Heart left ventricle (tissue), 13 donors: ENCODE data around the gene DCDC2C.

Experiments used
- POLR2A ChIP-seq, 2 donors: fragments of 450-650 bp; IDR thresholded peaks; one replicate each; pipeline ENCODE4 v1.6.1; 2017; ENCODE audit warnings: antibody characterized with exemption in 2 of 2, mild to moderate bottlenecking in 2 of 2, moderate library complexity in 2 of 2
- TF ChIP-seq, protein P1 (sequence below), 12 donors: fragments of 200-600 bp; sonication (generic) in 4 of 12; IDR thresholded peaks; one replicate each; pipeline versions ENCODE4 v1.5.0 to v1.8.0; 2018 to 2022; ENCODE audit warnings: antibody characterized with exemption in 12 of 12, mild to moderate bottlenecking in 5 of 12
- donor health status: ischemic (EF 13 %, LVEDD 7.1; RV severe dilation, severe dysfunction).
- donor health status: DM: no; HTN: yes; CAD: no.
- donor health status: DM: no; HTN: no; CAD: no.
- donor health status: ischemic (EF 25% LVEDD 6.9; RV normal size, moderate dysfunction).
- donor health status: ischemic (EF 25% LVEDD 5.7; RV mildly dilated, moderate dysfunction).
- donor health status: ischemic (EF 35%, LVEDD 5.7; RV mildly dilated, moderate dysfunction).
- donor health status: nonischemic (EF 11% LVEDD 7.7; RV severe dilation, severe dysfunction).
- donor health status: DM: yes; HTN: yes; CAD: no.
- donor health status: PGD.
- donor health status: ischemic (EF 29% LVEDD 5.4; RV normal size, mild dysfunction).
- donor health status: nonischemic (EF 23%, LVEDD 6.1; RV moderate dilation, normal function).

DNA sequence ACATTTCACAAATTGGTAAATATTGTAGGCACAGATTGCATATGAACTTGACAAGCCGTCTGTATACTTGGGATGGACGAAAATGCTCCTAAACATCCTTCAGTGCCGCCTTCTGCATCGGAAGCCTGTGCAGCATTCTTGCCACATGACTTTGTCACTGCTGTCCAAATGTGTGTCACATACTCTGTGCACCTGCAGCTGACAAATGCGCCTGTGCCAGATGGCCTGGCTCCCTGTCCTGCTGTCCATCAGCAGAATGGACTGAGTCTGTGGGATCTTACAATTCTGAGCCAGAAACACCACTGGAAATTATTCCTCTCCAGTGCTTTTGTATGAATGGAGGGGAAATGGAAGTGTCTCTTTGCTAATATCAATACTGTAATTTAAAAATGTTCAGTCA is 89.9 kb downstream of the DCDC2C start:
- TF ChIP-seq, protein P1, sequence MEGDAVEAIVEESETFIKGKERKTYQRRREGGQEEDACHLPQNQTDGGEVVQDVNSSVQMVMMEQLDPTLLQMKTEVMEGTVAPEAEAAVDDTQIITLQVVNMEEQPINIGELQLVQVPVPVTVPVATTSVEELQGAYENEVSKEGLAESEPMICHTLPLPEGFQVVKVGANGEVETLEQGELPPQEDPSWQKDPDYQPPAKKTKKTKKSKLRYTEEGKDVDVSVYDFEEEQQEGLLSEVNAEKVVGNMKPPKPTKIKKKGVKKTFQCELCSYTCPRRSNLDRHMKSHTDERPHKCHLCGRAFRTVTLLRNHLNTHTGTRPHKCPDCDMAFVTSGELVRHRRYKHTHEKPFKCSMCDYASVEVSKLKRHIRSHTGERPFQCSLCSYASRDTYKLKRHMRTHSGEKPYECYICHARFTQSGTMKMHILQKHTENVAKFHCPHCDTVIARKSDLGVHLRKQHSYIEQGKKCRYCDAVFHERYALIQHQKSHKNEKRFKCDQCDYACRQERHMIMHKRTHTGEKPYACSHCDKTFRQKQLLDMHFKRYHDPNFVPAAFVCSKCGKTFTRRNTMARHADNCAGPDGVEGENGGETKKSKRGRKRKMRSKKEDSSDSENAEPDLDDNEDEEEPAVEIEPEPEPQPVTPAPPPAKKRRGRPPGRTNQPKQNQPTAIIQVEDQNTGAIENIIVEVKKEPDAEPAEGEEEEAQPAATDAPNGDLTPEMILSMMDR (IDR thresholded peaks at IDR 0.05): no peak
- TF ChIP-seq POLR2A (IDR thresholded peaks at IDR 0.05): no peak
